HG03520 (cell line): ENCODE results near the gene ATP8A1.
"Not testable (repeated sequence)": the region's sequence is repeated elsewhere in the genome, so short reads cannot be mapped to it uniquely, and the experiment has no call there.

Source experiments
- ATAC-seq: cut with Tn5 transposase; IDR thresholded peaks from one replicate; pipeline ENCODE4 v1.9.1; 2021; ENCODE audit warnings: mild to moderate bottlenecking, moderate library complexity; ENCODE audit not compliant: unreplicated experiment

The ATP8A1 gene

GRCh38 chr4:42513748-42514492 is 143.0 kb downstream of the ATP8A1 start:
- no peak for ATAC-seq

- no peak for ATAC-seq
These were observed 144.7 kb downstream of the ATP8A1 start for GRCh38 chr4:42512226-42512625.

- no peak for ATAC-seq
These were observed 146.7 kb downstream of the ATP8A1 start for GRCh38 chr4:42510225-42510624.

- ATAC-seq, result no peak
These were observed 155.1 kb downstream of the ATP8A1 start for GRCh38 chr4:42501624-42502401.

GRCh38 chr4:42498040-42498439 is 158.9 kb downstream of the ATP8A1 start:
- ATAC-seq, result no peak

GRCh38 chr4:42497142-42497910 is 159.6 kb downstream of the ATP8A1 start:
- no peak for ATAC-seq

- ATAC-seq, result no peak
These were observed 163.9 kb downstream of the ATP8A1 start for GRCh38 chr4:42492962-42493361.

- no peak for ATAC-seq
These were observed 166.9 kb downstream of the ATP8A1 start for GRCh38 chr4:42490015-42490414.

GRCh38 chr4:42489095-42489494 is 167.8 kb downstream of the ATP8A1 start:
- peak; percentile 64 for ATAC-seq

GRCh38 chr4:42488554-42488953 is 168.4 kb downstream of the ATP8A1 start:
- no peak for ATAC-seq

GRCh38 chr4:42488114-42488513 is 168.8 kb downstream of the ATP8A1 start:
- ATAC-seq, result peak; percentile 79

- no peak for ATAC-seq
These were observed 169.7 kb downstream of the ATP8A1 start for GRCh38 chr4:42487230-42487629.

GRCh38 chr4:42486156-42486555 is 170.7 kb downstream of the ATP8A1 start:
- ATAC-seq, result not testable (repeated sequence)

- no peak for ATAC-seq
These were observed 172.3 kb downstream of the ATP8A1 start for GRCh38 chr4:42484630-42485029.

- no peak for ATAC-seq
These were observed 173.2 kb downstream of the ATP8A1 start for GRCh38 chr4:42483426-42484379.

GRCh38 chr4:42482516-42483327 is 174.2 kb downstream of the ATP8A1 start:
- no peak for ATAC-seq

- no peak for ATAC-seq
These were observed 176.2 kb downstream of the ATP8A1 start for GRCh38 chr4:42480717-42481116.

GRCh38 chr4:42480281-42480680 is 176.6 kb downstream of the ATP8A1 start:
- ATAC-seq, result no peak

GRCh38 chr4:42478946-42479345 is 178.0 kb downstream of the ATP8A1 start:
- ATAC-seq, result no peak

- ATAC-seq, result no peak
These were observed 178.4 kb downstream of the ATP8A1 start for GRCh38 chr4:42478509-42478908.
